ENCODE data around the gene DCC. TPM values are rescaled to one million over a fixed set of nuclear protein-coding genes. Genes with fewer than 3 reads are reported as not detected.

Gene DCC
- total RNA-seq, 1 experiment from 2014 or later: not detected

GRCh38 chr18:52945552-52945951 lies 605.6 kb downstream of the DCC start:
- POLR2A ChIA-PET (ENCODE audit: unreplicated experiment): no interaction called here
- intact Hi-C loops (cut with micrococcal nuclease; ENCODE audit: unreplicated experiment): no loop called here
- no TSS peak for BruUV-seq (replicated peaks)

GRCh38 chr18:52948868-52949444 lies 609.0 kb downstream of the DCC start:
- no peaks in the 10 kb centered on the region for H3K4me1 ChIP-seq (replicated peaks; ENCODE audit: insufficient read depth)
- H4K20me1 ChIP-seq (ENCODE audit: insufficient read depth): no peaks in the 10 kb centered on the region
- H3K4me3 ChIP-seq: no peak overlapping the region
- H3K27me3 ChIP-seq (ENCODE audit: insufficient read depth, low read depth): no peaks in the 10 kb centered on the region
- ChIA-PET POLR2A (ENCODE audit: unreplicated experiment) (no interaction called here), CTCF (no interaction called here)
- H3K4me2 ChIP-seq: no peak overlapping the region
- H3K36me3 ChIP-seq (ENCODE audit: low read depth): no peaks in the 10 kb centered on the region
- no peaks in the 10 kb centered on the region for H3K9me3 ChIP-seq (ENCODE audit: insufficient read depth, low read depth)
- DNase-seq: no peak
- no peak for TF ChIP-seq EZH2 (IDR thresholded peaks at IDR 0.05; ENCODE audit: low read depth)
- TF ChIP-seq CTCF (conservative IDR thresholded peaks at IDR 0.05): no peak
- H3K9me2 ChIP-seq (ENCODE audit: insufficient read depth): no peaks in the 10 kb centered on the region
- H3K27ac ChIP-seq: no peak overlapping the region
- H2AFZ ChIP-seq: no peak overlapping the region
- no peaks in the 10 kb centered on the region for H3F3A ChIP-seq (ENCODE audit: insufficient read depth, low read depth)
- no TSS peak for BruUV-seq (replicated peaks)
- H3K79me2 ChIP-seq (ENCODE audit: low read depth): no peaks in the 10 kb centered on the region
- intact Hi-C loops (cut with micrococcal nuclease; ENCODE audit: unreplicated experiment): no loop called here

More at GRCh38 chr18:52945552-52945951, 605.6 kb downstream of the DCC start:
- no peak overlapping the region for H3K27ac ChIP-seq
- H3K4me2 ChIP-seq: no peak overlapping the region
- H3K4me1 ChIP-seq (replicated peaks; ENCODE audit: insufficient read depth): no peaks in the 10 kb centered on the region
- H2AFZ ChIP-seq: no peak overlapping the region
- no peaks in the 10 kb centered on the region for H3K9me2 ChIP-seq (ENCODE audit: insufficient read depth)
- H3K36me3 ChIP-seq (ENCODE audit: low read depth): no peaks in the 10 kb centered on the region
- H3K9me3 ChIP-seq (ENCODE audit: insufficient read depth, low read depth): no peaks in the 10 kb centered on the region
- no peaks in the 10 kb centered on the region for H3F3A ChIP-seq (ENCODE audit: insufficient read depth, low read depth)
- no peaks in the 10 kb centered on the region for H4K20me1 ChIP-seq (ENCODE audit: insufficient read depth)
- TF ChIP-seq EZH2 (IDR thresholded peaks at IDR 0.05; ENCODE audit: low read depth) (no peak), CTCF (conservative IDR thresholded peaks at IDR 0.05) (no peak)
- CTCF ChIA-PET: no interaction called here
- no peaks in the 10 kb centered on the region for H3K27me3 ChIP-seq (ENCODE audit: insufficient read depth, low read depth)
- H3K79me2 ChIP-seq (ENCODE audit: low read depth): no peaks in the 10 kb centered on the region
- no peak for DNase-seq
- H3K4me3 ChIP-seq: no peak overlapping the region

- ChIA-PET CTCF (no interaction called here), POLR2A (ENCODE audit: unreplicated experiment) (no interaction called here)
- H3K4me2 ChIP-seq: no peak overlapping the region
- no peaks in the 10 kb centered on the region for H3K36me3 ChIP-seq (ENCODE audit: low read depth)
- H2AFZ ChIP-seq: no peak overlapping the region
- BruUV-seq (replicated peaks): no TSS peak
- H4K20me1 ChIP-seq (ENCODE audit: insufficient read depth): no peaks in the 10 kb centered on the region
- no peak for DNase-seq
- TF ChIP-seq EZH2 (IDR thresholded peaks at IDR 0.05; ENCODE audit: low read depth): no peak
- no peak for TF ChIP-seq CTCF (conservative IDR thresholded peaks at IDR 0.05)
- H3K27ac ChIP-seq: no peak overlapping the region
- intact Hi-C loops (cut with micrococcal nuclease; ENCODE audit: unreplicated experiment): no loop called here
- H3K4me1 ChIP-seq (replicated peaks; ENCODE audit: insufficient read depth): no peaks in the 10 kb centered on the region
- H3K4me3 ChIP-seq: no peak overlapping the region
- no peaks in the 10 kb centered on the region for H3K9me3 ChIP-seq (ENCODE audit: insufficient read depth, low read depth)
- no peaks in the 10 kb centered on the region for H3K9me2 ChIP-seq (ENCODE audit: insufficient read depth)
- H3K79me2 ChIP-seq (ENCODE audit: low read depth): no peaks in the 10 kb centered on the region
- no peaks in the 10 kb centered on the region for H3F3A ChIP-seq (ENCODE audit: insufficient read depth, low read depth)
- H3K27me3 ChIP-seq (ENCODE audit: insufficient read depth, low read depth): no peaks in the 10 kb centered on the region
Observed at GRCh38 chr18:52950155-52950554, 610.2 kb downstream of the DCC start.

All from PC-9 (cell line).